NOMO-1 treated with dmso at 0.1 percent for 144 hours (cell line): ENCODE measurements around the gene CDC25A.
"Not testable (repeated sequence)": the region's sequence is repeated elsewhere in the genome, so short reads cannot be mapped to it uniquely, and the experiment has no call there.

Experiments
- DNase-seq: peaks from one replicate; lab custom pipeline; 2025; ENCODE audit not compliant: unreplicated experiment; lab: John Stamatoyannopoulos, UW

Gene CDC25A

DNA sequence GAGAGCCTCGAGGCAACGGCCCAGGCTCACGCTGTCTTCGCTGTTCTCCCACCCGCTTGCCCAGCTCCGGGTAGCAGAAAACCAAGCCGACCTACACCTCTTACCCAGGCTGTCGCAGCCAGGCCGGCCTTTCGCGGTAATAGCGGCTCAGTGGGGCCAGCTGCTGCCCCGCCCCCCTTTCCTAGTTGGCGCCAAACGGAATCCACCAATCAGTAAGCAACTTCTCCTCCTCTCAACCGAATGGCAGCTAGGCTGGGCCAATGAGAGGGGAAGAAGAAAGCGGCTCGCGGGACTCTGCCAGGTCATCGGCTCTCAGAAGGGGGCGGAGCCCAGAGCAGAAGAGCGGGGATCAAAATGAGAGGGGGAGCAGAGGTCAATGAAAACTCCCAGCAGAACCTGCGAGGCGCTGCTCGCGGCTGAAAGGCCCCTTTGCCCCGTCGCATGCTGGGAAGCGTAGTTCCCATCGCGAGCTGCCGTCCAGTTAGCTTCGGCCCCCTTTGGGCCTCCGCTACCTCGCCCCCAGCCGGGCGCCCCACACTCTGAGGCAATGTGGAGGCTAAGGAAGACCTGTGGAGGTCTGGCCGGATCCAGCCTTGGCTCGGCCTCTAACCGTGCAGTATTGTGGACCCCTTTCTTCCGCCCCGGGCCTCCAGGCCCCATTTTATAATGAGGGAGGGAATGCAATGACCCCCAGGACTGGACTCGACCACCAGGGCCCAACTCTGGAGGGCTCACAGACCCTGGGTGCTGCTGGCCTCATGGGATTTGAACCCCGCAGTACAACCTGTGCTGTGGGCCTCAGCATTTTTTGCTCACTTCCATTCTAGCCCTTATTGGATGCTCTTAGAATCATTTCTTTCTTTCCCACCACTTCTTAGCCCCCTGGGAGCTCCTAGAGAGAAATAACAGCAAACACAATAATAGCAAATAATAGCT lies at the start of gene CDC25A:
CDC25A (minus strand) TSS at position 152 of the 936 bp plus-strand sequence. CDS start 470 bp downstream, outside the sequence.
- peak; percentile 100 for DNase-seq

DNA sequence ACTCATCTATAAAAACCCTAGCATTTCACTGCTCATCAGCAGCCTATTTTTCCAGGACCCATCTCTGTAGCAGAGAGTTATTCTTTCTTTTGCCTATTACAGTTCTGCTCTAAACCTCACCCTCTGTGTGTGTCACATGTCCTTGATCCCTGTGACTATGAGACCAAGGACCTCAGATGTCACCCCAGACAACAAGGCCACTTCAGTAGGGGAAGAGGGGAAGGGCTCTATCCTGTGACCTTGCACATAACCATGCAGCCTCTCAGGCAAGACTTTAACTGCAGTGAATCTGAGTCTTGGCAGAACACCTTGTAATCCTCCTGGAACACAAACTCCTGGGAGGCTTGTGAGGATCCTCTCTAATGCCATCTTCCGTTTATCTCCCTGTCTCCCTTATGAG lies 48.3 kb upstream of the CDC25A start:
- no peak for DNase-seq

- DNase-seq = no peak
Measured at GRCh38 chr3:48233542-48233941, 45.3 kb upstream of the CDC25A start.

GRCh38 chr3:48232734-48233133 lies 44.5 kb upstream of the CDC25A start:
- DNase-seq = peak; percentile 66

- no peak for DNase-seq
Measured at GRCh38 chr3:48232232-48232631, 44.0 kb upstream of the CDC25A start.

- no peak for DNase-seq
Measured at GRCh38 chr3:48226939-48227338, 38.7 kb upstream of the CDC25A start.

DNA sequence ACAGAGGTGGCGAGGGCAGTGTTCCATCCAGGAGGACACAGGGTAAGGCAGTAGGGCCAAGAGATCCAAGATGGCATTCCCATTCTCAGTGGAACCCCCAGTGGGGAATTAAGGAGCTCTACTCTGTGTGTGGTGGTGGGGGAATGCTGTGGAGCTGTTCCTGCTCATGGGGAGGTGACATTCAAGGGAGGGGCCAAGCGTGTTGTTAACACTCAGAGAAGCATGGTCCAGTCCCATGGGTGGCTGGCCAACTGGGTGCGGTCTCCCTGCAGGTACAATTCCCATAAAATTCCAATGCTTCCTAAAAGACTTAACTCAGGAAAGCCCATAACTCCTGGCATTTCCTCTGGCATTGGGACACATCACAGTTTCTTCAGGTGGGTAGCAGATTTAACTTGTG lies 37.4 kb upstream of the CDC25A start:
- DNase-seq = no peak

GRCh38 chr3:48222616-48223513 lies 34.6 kb upstream of the CDC25A start, which contains the start of gene CAMP:
Gene CAMP, plus strand, starts transcription at chr3:48223495. Its CDS starts 17 bp downstream, at chr3:48223512.
- DNase-seq = peak; percentile 94

DNA sequence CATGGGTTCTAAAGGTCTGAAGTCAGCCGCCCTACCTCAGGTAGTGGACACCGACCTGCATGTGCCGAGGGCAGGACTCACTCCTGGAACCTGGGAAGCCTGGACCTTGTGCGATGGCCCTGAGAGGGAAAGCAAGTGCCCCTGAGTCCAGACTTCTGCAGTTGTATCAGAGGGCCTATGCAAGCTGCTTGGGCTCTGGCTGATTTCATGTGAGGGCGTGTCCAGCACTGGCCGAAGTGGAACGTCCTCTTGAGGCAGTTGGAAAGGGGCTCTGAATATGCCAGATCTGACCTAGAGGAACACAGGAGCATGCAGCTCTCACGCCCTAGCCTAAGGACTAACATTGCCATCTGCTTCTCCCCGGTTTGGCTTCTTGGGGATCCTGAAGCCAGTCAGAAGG lies 32.5 kb upstream of the CDC25A start:
- DNase-seq = no peak

GRCh38 chr3:48219543-48219942 lies 31.3 kb upstream of the CDC25A start:
- no peak for DNase-seq

DNA sequence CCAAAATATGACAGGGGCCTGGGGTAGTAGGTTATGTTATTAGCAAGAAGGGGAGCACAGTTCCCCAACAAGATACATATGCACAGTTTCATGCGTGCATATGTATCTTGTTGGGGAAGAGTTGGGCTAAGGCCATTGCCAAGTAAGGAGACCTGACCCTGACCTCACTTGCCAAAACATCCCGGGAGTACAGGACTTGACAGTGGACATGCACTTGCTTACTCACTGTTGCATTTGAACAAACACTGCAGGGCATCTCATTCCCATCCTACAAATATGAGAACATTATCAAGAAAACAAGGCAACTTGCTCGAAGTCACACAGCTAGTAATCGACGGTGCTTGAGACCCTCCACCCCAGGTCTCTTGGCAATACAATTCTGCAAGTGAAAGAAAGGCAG lies 30.3 kb upstream of the CDC25A start:
- DNase-seq = no peak

DNA sequence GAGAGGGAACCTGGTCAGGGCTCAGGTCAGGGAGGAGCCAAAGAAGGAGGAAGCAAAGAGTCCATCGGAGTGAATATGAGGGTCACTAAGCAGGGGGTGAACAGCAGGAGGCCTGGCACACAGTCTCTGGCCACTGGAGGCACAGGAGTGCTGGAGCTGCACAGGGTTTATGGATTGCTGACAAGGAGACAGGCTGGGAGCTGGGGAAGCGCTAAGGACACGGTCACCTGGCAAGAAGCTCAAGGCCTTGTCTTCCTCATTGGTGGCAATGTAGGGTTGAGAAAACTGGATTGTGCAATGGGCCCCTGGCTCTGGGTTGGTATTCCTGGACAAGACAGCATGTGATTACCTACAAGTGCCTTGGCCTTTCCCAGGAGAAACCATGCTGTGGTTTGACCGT lies 29.2 kb upstream of the CDC25A start:
- DNase-seq = no peak

DNA sequence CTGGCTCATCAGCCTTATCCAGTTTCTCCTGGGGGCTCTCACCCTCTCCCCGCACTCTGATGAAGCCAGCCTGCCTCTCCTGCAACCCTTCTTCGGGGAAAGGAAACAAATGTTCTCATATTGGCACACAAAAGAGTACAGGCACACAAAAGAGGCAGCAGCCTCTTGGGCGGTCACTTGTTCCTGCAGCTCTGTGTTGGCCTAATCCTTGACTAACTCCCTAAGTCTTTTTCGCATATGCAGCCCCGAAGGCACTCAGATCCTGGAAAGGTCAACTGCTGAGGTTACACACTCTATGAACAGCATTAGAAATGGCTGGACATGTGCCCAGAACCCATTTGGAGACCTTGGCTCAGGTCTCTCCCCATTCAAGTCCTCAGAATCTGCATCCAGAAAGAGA lies 27.7 kb upstream of the CDC25A start:
- no peak for DNase-seq

DNA sequence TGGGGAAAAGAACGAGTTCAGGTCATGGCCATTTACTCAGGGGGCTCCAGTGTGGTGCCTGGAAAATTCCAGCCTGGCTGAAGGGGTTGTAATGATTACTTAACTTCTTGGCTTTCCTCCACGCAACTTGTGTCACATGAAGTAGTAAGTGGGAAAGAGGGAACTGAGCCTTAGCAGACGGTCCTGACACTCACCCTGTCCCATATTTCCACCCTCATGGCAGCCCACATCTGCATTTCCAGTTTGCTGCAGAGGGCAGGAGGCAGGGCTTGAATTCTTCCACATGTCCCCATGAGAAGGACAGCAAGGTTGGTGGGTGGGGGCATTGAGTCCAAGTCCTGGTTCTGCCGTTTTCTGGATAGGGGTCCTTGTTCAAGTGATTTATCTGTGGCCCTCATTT lies 27.2 kb upstream of the CDC25A start:
- DNase-seq = no peak

- no peak for DNase-seq
Measured at GRCh38 chr3:48215019-48215418, 26.8 kb upstream of the CDC25A start.

DNA sequence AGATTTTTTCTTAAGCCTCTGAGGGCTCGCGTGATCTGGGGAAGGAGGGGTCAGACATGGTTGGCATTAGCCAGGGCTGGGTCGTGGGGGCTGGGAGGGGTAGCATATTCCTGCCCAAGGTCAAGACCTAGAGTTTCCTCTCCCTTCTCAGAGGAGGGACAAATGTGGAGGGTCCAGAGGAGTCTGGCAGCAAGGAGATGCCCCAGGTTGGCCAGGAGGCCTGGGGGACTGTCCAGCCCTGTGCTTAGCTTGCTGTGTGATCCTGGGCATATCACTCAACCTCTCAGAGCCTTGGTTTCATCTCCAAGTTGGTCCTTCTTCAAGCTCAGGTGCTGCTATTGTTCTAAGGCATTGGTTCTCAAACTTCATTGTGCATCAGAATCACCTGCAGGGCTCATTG lies 26.0 kb upstream of the CDC25A start:
- no peak for DNase-seq

GRCh38 chr3:48211776-48212175 lies 23.6 kb upstream of the CDC25A start:
- DNase-seq = not testable (repeated sequence)

GRCh38 chr3:48210534-48210933 lies 22.3 kb upstream of the CDC25A start:
- not testable (repeated sequence) for DNase-seq

GRCh38 chr3:48209445-48209844 lies 21.2 kb upstream of the CDC25A start:
- no peak for DNase-seq

DNA sequence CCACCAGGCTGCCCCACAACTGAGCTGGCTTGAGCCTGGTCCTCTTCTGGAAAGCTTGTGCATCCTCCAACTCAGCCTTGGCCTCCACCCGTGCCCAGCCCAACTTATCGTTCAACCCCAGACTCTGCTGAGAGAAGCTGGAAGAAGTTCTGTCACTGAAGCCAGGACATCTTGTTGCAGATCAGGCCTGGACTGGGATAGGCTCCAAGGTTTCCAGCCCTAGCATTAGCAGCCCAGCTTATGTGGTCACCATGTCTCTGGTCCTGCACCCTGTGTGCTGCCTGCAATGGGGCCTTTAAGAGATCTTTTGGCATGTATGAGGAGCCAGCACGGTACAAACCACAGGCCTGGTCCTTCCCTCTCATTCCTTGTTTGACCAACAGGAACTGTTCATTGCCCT lies 19.9 kb upstream of the CDC25A start:
- no peak for DNase-seq

DNA sequence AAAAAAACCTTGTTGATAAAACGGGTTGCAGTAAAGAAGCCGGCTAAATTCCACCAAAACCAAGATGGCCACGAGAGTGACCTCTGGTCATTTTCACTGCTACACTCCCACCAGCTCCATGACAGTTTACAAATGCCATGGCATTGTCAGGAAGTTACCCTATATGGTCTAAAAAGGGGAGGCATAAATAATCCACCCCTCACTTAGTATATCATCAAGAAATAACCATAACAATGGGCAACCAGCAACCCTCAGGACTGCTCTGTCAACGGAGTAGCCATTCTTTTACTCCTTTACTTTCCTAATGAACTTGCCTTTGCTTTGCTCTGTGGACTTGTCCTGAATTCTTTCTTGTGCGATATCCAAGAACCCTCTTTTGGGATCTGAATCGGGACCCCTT lies 14.4 kb upstream of the CDC25A start:
- no peak for DNase-seq

DNA sequence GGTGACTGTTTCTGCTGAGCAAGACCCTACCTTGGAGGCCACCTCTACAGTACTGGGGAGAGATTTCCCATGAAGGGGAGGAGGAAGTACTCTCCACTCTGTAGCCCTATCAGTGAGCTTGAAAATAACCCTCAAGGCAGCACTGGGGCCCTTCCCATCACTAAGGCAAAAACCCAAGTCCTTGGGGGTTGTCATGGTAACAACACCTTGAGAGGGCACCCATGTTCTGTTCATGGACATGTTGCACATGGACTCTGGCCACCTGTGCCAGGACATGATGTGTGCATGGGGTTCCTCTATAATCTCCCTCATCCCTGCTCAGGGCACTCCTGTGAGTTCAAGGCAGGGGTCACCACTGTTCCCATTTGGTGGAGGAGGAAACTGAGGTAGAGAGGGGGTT lies 10.9 kb upstream of the CDC25A start:
- no peak for DNase-seq
